ENCODE results near the gene C6orf141. TPM values are rescaled to one million over a fixed set of nuclear protein-coding genes. Genes with fewer than 3 reads are reported as not detected.

Gene C6orf141
- total RNA-seq, 1 donor from 2014 or later, result 6.5 TPM

- Mint-ChIP-seq H3K4me1 (peaks cover 7% of the 10 kb centered on the region), H3K27ac (no peak overlapping the region), H3K27me3 (ENCODE audit: low read depth) (no peaks in the 10 kb centered on the region), H3K4me3 (no peak overlapping the region), H3K9me3 (no peaks in the 10 kb centered on the region), H3K36me3 (no peaks in the 10 kb centered on the region)
- no peak for DNase-seq (ENCODE audit: low spot score in 2 of 2, unreplicated experiment in 2 of 2)
- no peak for TF ChIP-seq CTCF (IDR thresholded peaks at IDR 0.05; ENCODE audit: unreplicated experiment)
Measured at GRCh38 chr6:49522710-49523593, 27.5 kb upstream of the C6orf141 start.

- no peak overlapping the region for H3K27ac Mint-ChIP-seq
- no peaks in the 10 kb centered on the region for H3K36me3 Mint-ChIP-seq
- H3K4me3 Mint-ChIP-seq, result no peak overlapping the region
- no peaks in the 10 kb centered on the region for H3K9me3 Mint-ChIP-seq
- DNase-seq (ENCODE audit: low spot score in 2 of 2, unreplicated experiment in 2 of 2), result no peak
- TF ChIP-seq CTCF (IDR thresholded peaks at IDR 0.05; ENCODE audit: unreplicated experiment), result no peak
- peaks cover 7% of the 10 kb centered on the region for H3K4me1 Mint-ChIP-seq
- H3K27me3 Mint-ChIP-seq (ENCODE audit: low read depth), result no peaks in the 10 kb centered on the region
Measured at GRCh38 chr6:49523901-49524300, 26.6 kb upstream of the C6orf141 start.

GRCh38 chr6:49524541-49524940 is 25.9 kb upstream of the C6orf141 start:
- Mint-ChIP-seq H3K4me1 (peaks cover 7% of the 10 kb centered on the region), H3K27me3 (ENCODE audit: low read depth) (no peaks in the 10 kb centered on the region), H3K36me3 (no peaks in the 10 kb centered on the region), H3K9me3 (no peaks in the 10 kb centered on the region), H3K27ac (no peak overlapping the region), H3K4me3 (no peak overlapping the region)
- TF ChIP-seq CTCF (IDR thresholded peaks at IDR 0.05; ENCODE audit: unreplicated experiment), result no peak
- no peak for DNase-seq (ENCODE audit: low spot score in 2 of 2, unreplicated experiment in 2 of 2)

- no peak for DNase-seq (ENCODE audit: low spot score in 2 of 2, unreplicated experiment in 2 of 2)
- Mint-ChIP-seq H3K27ac (no peak overlapping the region), H3K4me1 (peaks cover 7% of the 10 kb centered on the region), H3K27me3 (ENCODE audit: low read depth) (no peaks in the 10 kb centered on the region), H3K4me3 (no peak overlapping the region), H3K9me3 (no peaks in the 10 kb centered on the region), H3K36me3 (no peaks in the 10 kb centered on the region)
- no peak for TF ChIP-seq CTCF (IDR thresholded peaks at IDR 0.05; ENCODE audit: unreplicated experiment)
Measured at GRCh38 chr6:49526598-49526997, 23.9 kb upstream of the C6orf141 start.

- H3K27ac Mint-ChIP-seq, result no peak overlapping the region
- no peaks in the 10 kb centered on the region for H3K9me3 Mint-ChIP-seq
- H3K27me3 Mint-ChIP-seq (ENCODE audit: low read depth), result no peaks in the 10 kb centered on the region
- DNase-seq (ENCODE audit: low spot score in 2 of 2, unreplicated experiment in 2 of 2), result no peak
- TF ChIP-seq CTCF (IDR thresholded peaks at IDR 0.05; ENCODE audit: unreplicated experiment), result no peak
- no peak overlapping the region for H3K4me3 Mint-ChIP-seq
- peaks cover 10% of the 10 kb centered on the region for H3K4me1 Mint-ChIP-seq
- no peaks in the 10 kb centered on the region for H3K36me3 Mint-ChIP-seq
Measured at GRCh38 chr6:49527320-49527719, 23.1 kb upstream of the C6orf141 start.

Measured in mesothelial cell of epicardium (in vitro differentiated cells).